ENCODE results near the gene PAF1. TPM values are rescaled to one million over a fixed set of nuclear protein-coding genes. Genes with fewer than 3 reads are reported as not detected.

Gene PAF1
- total RNA-seq, 2 experiments from 2014 or later = 31.9 to 34.9 TPM

DNA sequence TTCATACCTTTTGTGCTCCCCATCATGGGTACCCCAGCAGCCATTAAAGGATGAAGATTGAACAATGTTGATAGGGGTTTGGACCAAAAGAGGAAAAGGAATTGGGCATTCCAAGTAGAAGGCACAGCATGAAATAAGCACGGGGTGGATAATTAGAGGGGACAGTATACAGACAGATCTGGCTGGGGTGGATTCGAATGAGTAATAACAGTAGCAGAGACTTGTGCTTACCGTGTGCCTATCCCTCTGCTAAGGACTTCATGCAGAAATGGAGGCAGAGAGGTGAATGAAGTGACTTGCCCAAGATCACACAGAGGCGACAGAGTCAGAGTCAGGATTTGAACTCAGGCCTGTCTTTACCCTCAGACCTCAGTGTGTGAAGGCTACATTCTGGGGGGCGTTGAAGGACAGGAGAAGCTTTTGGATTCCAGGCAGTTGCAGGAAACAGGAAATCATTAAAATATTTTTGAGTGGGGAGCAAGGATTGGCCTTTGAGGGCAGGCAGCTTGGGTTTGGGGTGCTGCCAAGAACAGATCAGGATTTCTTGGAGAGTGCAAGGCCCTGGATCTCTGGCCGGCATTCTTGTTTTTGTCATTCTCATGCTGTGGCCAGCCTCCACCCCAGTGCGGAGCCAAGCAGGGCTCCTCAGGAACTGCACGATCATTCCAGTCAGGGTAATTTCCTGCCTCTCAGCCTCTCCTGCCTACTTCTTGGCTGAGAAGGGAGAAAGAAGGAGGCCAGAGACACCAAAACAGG lies 18.7 kb downstream of the PAF1 start:
- Mint-ChIP-seq H3K9me3 (no peaks in the 10 kb centered on the region), H3K36me3 (ENCODE audit: low read depth) (peaks cover 29% of the 10 kb centered on the region), H3K27ac (peak overlapping the region; percentile 47), H3K4me1 (ENCODE audit: low read depth) (no peaks in the 10 kb centered on the region), H3K4me3 (no peak overlapping the region), H3K27me3 (ENCODE audit: low read depth) (no peaks in the 10 kb centered on the region)
- DNase-seq = no peak
- intact Hi-C loops (cut with micrococcal nuclease) = no loop called here
- CTCF ChIA-PET = interaction anchor here (0.7 kb wide), 1 partner anchor 14 kb away, joined by 3 read pairs; no protein-coding TSS in a partner anchor

DNA sequence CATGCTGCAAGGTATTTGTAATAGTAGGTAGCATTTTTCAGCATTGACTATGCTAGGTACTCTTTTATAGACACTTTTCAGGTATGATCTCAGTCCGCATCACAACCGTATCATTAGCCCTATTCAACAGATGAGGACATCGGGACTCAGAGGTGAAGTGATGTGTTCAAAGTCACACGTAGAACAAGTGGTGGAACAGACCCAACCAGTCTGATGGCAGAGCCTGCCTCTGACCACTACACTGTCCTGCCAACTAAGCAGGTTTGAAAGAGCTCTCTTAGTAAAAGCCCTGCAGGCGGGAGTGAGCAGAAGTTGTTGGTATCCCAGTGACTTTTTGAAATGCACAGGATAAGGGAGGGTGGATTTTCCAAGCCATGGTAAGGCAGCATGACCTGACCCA lies 20.2 kb downstream of the PAF1 start:
- Mint-ChIP-seq H3K9me3 (no peaks in the 10 kb centered on the region), H3K27me3 (ENCODE audit: low read depth) (no peaks in the 10 kb centered on the region), H3K27ac (peak overlapping the region; percentile 8), H3K4me3 (no peak overlapping the region), H3K36me3 (ENCODE audit: low read depth) (peaks cover 23% of the 10 kb centered on the region), H3K4me1 (ENCODE audit: low read depth) (no peaks in the 10 kb centered on the region)
- intact Hi-C loops (cut with micrococcal nuclease) = no loop called here
- CTCF ChIA-PET = no interaction called here
- no peak for DNase-seq

DNA sequence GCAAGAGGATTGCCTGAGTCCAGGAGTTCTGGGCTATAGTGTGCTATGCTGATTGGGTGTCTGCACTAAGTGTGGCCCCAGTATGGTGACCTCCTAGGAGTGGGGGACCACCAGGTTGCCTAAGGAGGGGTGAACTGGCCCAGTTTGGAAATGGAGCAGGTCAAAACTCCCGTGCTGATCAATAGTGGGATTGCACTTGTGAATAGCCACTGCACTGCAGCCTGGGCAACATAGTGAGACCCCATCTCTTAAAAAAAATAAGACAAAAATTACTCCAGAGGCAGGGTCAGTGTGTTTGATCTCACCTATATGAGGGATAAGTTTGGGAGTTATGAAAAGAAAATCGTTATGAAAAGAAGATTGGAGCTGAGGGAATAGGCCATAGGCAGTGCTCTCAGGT lies 21.7 kb downstream of the PAF1 start:
- H3K4me3 Mint-ChIP-seq = no peak overlapping the region
- intact Hi-C loops (cut with micrococcal nuclease) = no loop called here
- no peak overlapping the region for H3K27ac Mint-ChIP-seq
- no peak for DNase-seq
- H3K36me3 Mint-ChIP-seq (ENCODE audit: low read depth) = peaks cover 21% of the 10 kb centered on the region
- no peaks in the 10 kb centered on the region for H3K9me3 Mint-ChIP-seq
- H3K27me3 Mint-ChIP-seq (ENCODE audit: low read depth) = no peaks in the 10 kb centered on the region
- no peaks in the 10 kb centered on the region for H3K4me1 Mint-ChIP-seq (ENCODE audit: low read depth)
- CTCF ChIA-PET = no interaction called here

DNA sequence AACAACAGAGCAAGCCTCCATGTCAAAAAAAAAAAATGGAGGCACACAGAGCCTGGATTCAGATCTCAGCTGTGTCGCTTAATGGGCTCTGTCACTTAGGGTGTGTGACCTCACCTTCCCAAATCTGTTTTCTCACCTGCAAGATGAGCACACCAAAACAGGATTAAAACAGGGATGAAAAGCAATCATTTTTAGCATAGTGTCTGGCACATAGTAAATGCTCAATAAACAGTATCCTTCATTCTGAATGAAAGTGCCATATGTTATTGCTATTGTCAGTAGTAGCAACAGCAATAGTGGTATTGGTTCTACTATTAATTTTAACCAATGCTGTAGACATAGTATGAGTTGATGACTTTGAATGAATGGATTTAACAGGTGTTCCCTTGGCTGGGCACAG lies 25.4 kb downstream of the PAF1 start:
- peaks cover 17% of the 10 kb centered on the region for H3K36me3 Mint-ChIP-seq (ENCODE audit: low read depth)

DNA sequence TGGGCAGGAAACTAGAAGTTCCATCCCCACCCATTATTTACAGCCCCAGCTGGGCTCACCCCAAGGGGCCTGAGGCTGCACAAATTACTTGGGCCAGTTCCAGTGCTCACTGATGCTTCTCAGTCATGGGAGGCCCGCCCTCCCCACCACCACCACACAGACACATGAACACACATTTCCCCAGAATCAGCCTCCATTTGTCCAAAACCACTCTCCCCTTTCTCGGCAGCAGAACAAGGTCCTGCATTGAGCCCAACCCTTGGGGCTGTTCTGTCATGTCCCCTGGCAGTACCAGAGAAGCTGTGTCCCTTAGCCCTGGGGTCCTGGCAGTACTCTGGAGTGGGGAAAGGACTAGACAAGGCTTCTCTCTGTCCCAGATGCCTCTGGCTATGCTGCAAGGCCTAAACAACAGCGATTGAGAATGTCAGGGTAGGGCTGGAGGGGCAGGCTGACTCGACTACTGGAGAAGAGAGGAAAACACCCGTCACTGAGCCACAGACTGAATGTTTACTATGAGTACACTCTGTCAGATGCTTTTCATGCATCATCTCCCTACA lies 26.9 kb downstream of the PAF1 start:
- no peak overlapping the region for H3K27ac Mint-ChIP-seq
- intact Hi-C loops (cut with micrococcal nuclease) = no loop called here
- no peaks in the 10 kb centered on the region for H3K27me3 Mint-ChIP-seq (ENCODE audit: low read depth)
- CTCF ChIA-PET = interaction anchor here (1.0 kb wide), 1 partner anchor 14 kb away, joined by 3 read pairs; no protein-coding TSS in a partner anchor
- peaks cover 4% of the 10 kb centered on the region for H3K4me1 Mint-ChIP-seq (ENCODE audit: low read depth)
- H3K36me3 Mint-ChIP-seq (ENCODE audit: low read depth) = peaks cover 17% of the 10 kb centered on the region
- H3K4me3 Mint-ChIP-seq = no peak overlapping the region
- H3K9me3 Mint-ChIP-seq = no peaks in the 10 kb centered on the region
- DNase-seq = no peak

More for the DNA sequence above, 25.4 kb downstream of the PAF1 start:
- intact Hi-C loops (cut with micrococcal nuclease) = no loop called here
- H3K4me1 Mint-ChIP-seq (ENCODE audit: low read depth) = peaks cover 4% of the 10 kb centered on the region
- CTCF ChIA-PET = interaction anchor here (0.7 to 1.1 kb wide), 2 partner anchors 10 to 105 kb away, joined by 3 to 5 read pairs; no protein-coding TSS in a partner anchor
- no peak overlapping the region for H3K4me3 Mint-ChIP-seq
- H3K27me3 Mint-ChIP-seq (ENCODE audit: low read depth) = no peaks in the 10 kb centered on the region
- DNase-seq = no peak
- no peak overlapping the region for H3K27ac Mint-ChIP-seq
- H3K9me3 Mint-ChIP-seq = no peaks in the 10 kb centered on the region

DNA sequence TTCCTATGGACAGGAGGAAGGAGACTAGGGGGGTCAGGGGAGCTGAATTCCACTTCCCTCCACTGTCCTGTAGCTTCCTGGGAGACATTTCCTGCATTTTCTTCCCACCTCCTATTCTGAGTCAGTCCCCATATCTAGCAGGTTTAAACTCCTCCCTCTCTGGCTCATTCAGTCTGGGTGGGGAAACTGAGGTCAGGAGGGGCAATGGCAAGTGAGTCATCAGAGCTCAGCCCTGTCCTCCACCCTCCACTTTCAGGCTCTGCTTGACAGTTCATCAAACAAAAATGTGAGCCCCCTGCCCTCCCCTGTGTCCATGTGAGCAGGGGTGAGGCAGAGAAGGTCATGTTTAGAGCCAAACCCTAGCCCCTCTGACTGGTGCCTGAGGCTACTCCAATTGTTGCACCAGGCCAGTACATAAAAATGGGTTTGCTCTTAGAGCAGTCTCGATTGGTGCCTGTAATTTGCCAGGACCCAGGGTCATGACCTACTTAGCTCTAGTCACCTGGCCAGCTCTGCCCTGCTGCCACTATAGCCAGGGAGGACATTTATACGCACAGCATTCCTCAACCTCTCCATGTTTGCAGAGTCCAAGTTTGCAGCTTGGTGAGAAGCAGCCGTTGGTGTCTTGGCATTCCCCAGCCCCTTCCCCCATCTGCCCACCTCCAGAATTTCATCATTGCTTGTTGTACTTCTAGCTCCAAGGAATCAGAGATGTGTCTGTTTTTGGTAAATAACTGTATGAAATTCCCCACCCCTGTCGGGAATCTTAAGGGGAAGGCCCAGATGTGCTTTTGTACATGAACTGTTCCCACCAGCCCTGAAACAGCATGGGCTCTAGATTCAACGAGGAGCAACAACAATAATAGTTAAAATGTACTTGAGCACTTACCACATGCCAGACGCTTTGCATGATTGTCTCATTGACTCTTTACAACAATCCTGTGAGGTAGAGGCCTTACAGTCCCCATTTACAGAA lies 27.9 kb downstream of the PAF1 start:
- Mint-ChIP-seq H3K27ac (no peak overlapping the region), H3K9me3 (no peaks in the 10 kb centered on the region), H3K36me3 (ENCODE audit: low read depth) (peaks cover 18% of the 10 kb centered on the region), H3K4me1 (ENCODE audit: low read depth) (peaks cover 4% of the 10 kb centered on the region), H3K4me3 (no peak overlapping the region), H3K27me3 (ENCODE audit: low read depth) (no peaks in the 10 kb centered on the region)
- no peak for DNase-seq
- intact Hi-C loops (cut with micrococcal nuclease) = no loop called here
- CTCF ChIA-PET = interaction anchor here (0.9 kb wide), 1 partner anchor 28 kb away, joined by 3 read pairs; the partner anchor contains the start of genes MED29 and PAF1

DNA sequence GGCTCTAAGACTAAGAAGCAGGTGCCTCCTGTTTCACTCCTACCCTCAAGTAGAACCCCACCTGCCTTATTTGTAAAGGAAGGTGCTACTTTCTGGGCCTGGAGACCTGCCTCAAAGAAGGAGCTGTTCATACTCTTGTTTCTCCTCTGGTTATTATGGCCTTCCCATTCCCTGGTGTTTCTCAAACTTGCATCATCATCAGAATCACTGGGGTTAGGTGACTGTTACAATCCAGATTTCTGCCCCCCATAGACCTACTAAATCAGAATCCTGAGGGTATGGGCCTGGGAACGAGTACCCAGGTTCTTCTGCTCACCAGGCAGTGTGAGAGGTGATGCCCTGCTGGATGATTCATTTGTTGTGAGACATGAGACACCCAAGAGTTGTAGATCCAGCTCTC lies 30.3 kb downstream of the PAF1 start:
- Mint-ChIP-seq H3K4me3 (no peak overlapping the region), H3K27me3 (ENCODE audit: low read depth) (no peaks in the 10 kb centered on the region), H3K4me1 (ENCODE audit: low read depth) (peaks cover 4% of the 10 kb centered on the region), H3K9me3 (no peaks in the 10 kb centered on the region), H3K36me3 (ENCODE audit: low read depth) (peaks cover 32% of the 10 kb centered on the region), H3K27ac (no peak overlapping the region)
- CTCF ChIA-PET = interaction anchor here (0.6 kb wide), 1 partner anchor 151 kb away, joined by 7 read pairs; no protein-coding TSS in a partner anchor
- intact Hi-C loops (cut with micrococcal nuclease) = no loop called here
- no peak for DNase-seq

DNA sequence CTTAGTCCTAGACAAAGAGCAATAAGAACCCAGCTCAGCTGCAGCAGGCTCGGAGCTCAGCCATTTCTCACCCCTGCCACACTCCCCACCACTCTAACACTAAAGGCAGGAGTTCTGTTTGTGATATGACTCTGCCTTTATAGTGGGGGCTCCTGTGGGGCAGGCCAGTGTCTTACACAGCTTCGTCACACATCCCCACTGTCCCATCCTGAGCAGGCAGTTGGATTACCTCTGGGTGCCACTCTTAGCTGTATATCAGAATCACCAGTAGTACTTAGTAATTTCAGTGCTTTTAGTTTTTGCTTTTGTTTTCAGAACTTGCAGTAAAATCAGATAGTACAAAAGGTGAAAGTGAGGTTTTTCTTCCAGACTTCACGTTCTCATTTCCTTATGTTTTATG lies 31.9 kb downstream of the PAF1 start:
- Mint-ChIP-seq H3K36me3 (ENCODE audit: low read depth) (peaks cover 33% of the 10 kb centered on the region), H3K4me3 (no peak overlapping the region), H3K27ac (no peak overlapping the region), H3K27me3 (ENCODE audit: low read depth) (no peaks in the 10 kb centered on the region), H3K9me3 (no peaks in the 10 kb centered on the region), H3K4me1 (ENCODE audit: low read depth) (peaks cover 4% of the 10 kb centered on the region)
- CTCF ChIA-PET = interaction anchor here (1.1 kb wide), 1 partner anchor 47 kb away, joined by 3 read pairs; no protein-coding TSS in a partner anchor
- intact Hi-C loops (cut with micrococcal nuclease) = no loop called here
- DNase-seq = no peak

DNA sequence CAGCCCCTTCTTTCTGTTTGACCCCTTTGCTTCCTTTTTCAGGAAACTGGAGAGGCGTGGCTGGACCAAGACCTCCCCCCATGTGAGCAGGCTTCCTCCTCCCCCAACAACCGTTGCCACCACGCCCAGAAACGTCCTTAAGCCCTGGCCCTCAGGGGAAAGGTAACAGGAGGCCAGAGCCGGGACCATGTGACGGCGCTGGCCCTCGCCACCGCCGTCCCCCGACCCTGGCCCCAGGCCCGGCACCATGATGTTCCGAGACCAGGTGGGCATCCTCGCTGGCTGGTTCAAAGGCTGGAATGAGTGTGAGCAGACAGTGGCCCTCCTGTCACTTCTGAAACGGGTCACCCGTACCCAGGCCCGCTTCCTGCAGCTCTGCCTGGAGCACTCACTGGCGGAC lies 34.3 kb downstream of the PAF1 start:
- peaks cover 35% of the 10 kb centered on the region for H3K36me3 Mint-ChIP-seq (ENCODE audit: low read depth)

DNA sequence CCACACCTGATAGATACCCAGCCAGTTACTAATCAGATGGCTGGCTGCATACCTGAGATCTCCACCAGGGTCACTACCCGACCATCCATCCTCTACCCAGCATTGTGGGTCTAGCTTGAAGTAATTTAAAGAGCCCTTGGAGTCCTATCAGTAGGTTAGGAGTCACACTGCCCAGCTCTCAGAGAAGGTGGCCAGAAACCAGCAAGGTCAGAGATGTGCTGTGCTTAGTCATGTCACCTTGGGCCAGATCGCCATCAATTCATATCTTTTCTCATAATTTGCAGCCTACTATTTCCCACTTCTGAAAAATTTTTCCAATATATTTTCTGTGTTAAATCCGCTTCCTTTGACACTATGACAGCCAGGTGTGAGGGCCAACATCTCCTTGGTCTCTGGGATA lies 34.8 kb downstream of the PAF1 start:
- intact Hi-C loops (cut with micrococcal nuclease) = no loop called here
- H3K36me3 Mint-ChIP-seq (ENCODE audit: low read depth) = peaks cover 35% of the 10 kb centered on the region
- H3K27ac Mint-ChIP-seq = no peak overlapping the region
- H3K27me3 Mint-ChIP-seq (ENCODE audit: low read depth) = no peaks in the 10 kb centered on the region
- peaks cover 14% of the 10 kb centered on the region for H3K4me1 Mint-ChIP-seq (ENCODE audit: low read depth)
- H3K9me3 Mint-ChIP-seq = no peaks in the 10 kb centered on the region
- no peak overlapping the region for H3K4me3 Mint-ChIP-seq
- CTCF ChIA-PET = interaction anchor here (0.8 kb wide), 1 partner anchor 55 kb away, joined by 3 read pairs; no protein-coding TSS in a partner anchor
- no peak for DNase-seq

More for the DNA sequence above, 34.3 kb downstream of the PAF1 start:
- Mint-ChIP-seq H3K4me3 (no peak overlapping the region), H3K9me3 (no peaks in the 10 kb centered on the region), H3K4me1 (ENCODE audit: low read depth) (peaks cover 8% of the 10 kb centered on the region), H3K27ac (no peak overlapping the region), H3K27me3 (ENCODE audit: low read depth) (no peaks in the 10 kb centered on the region)
- intact Hi-C loops (cut with micrococcal nuclease) = no loop called here
- DNase-seq = no peak
- CTCF ChIA-PET = no interaction called here

DNA sequence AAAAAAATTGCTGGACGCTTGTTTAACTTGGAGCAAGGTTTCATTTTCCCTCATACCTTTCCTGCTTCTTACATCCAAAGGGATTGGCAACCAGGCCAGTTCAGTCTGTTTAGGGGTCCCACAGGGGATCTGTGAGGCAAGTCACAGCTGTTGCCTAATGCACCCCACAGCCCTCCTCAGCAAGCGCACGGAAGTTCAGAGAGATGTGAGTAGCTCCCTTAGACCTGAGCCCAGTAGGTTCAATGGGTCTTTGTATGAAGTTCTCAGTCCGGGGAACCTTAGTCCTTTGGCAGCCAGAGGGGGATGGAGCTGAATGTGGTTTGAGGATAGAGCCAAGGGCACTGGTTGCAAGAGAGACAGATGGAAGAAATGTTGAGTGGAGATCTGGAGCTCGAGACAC lies 35.7 kb downstream of the PAF1 start:
- peak overlapping the region; percentile 6 for H3K27ac Mint-ChIP-seq
- peaks cover 32% of the 10 kb centered on the region for H3K36me3 Mint-ChIP-seq (ENCODE audit: low read depth)
- CTCF ChIA-PET = interaction anchor here (0.5 to 0.8 kb wide), 4 partner anchors 11 to 428 kb away, joined by 3 to 4 read pairs (median 3); no protein-coding TSS in a partner anchor
- intact Hi-C loops (cut with micrococcal nuclease) = no loop called here
- H3K9me3 Mint-ChIP-seq = no peaks in the 10 kb centered on the region
- no peak overlapping the region for H3K4me3 Mint-ChIP-seq
- H3K27me3 Mint-ChIP-seq (ENCODE audit: low read depth) = no peaks in the 10 kb centered on the region
- DNase-seq = no peak
- H3K4me1 Mint-ChIP-seq (ENCODE audit: low read depth) = peaks cover 15% of the 10 kb centered on the region
